Adrenal gland (tissue), 5 donors: ENCODE measurements around the gene ROR2.

ENCODE experiments used
- POLR2A ChIP-seq, 2 donors: fragments of 450-650 bp; IDR thresholded peaks; one replicate each; pipeline ENCODE4 v1.6.1; 2017; ENCODE audit warnings: antibody characterized with exemption in 2 of 2, mild to moderate bottlenecking in 2 of 2, moderate library complexity in 1 of 2
- TF ChIP-seq, protein P1 (sequence below), 6 experiments: fragments of 450-650 bp in 4 of 6; fragments of 200-600 bp in 2 of 6; sonication (generic) in 1 of 6; IDR thresholded peaks; 1 replicate in 5 of 6; 2 replicates in 1 of 6; pipeline versions ENCODE4 v1.5.1 to v1.8.0; 2016 to 2021; ENCODE audit warnings: antibody characterized with exemption in 6 of 6, mild to moderate bottlenecking in 2 of 6, moderate library complexity in 1 of 6
- donor health status: DM: no; HTN: no; CAD: no.

DNA sequence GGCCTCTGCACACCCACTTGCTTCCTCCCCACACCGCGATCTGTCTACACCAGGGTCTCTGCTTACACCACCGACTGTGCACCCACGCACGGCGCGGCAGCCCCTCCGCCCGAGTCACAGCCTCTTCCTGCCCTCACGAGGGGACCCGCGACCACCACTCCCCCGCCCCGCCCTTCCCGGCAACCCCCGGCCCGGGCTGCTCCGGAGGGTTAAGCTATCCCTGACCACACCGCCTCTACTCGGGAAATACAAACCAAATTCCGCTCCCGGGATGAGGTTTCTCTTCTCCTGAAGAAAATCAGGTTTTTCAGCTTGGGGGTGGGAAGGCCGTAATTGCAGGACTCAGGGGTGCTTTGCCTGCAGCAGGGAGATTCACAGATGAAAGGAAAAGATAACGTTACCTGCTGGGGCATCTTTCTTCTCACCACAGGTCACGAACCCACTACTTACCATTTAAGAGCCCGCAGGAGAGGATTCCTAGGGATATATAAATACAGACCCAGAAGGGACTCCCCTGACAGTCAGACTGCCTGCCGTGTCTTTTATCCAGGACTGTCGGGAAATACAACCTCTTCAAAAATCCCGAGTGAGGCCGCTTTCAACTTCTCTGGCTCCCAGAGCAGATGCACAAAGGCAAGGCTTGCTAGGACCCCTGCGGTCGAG lies 63.5 kb downstream of the ROR2 start:
- TF ChIP-seq, protein P1, sequence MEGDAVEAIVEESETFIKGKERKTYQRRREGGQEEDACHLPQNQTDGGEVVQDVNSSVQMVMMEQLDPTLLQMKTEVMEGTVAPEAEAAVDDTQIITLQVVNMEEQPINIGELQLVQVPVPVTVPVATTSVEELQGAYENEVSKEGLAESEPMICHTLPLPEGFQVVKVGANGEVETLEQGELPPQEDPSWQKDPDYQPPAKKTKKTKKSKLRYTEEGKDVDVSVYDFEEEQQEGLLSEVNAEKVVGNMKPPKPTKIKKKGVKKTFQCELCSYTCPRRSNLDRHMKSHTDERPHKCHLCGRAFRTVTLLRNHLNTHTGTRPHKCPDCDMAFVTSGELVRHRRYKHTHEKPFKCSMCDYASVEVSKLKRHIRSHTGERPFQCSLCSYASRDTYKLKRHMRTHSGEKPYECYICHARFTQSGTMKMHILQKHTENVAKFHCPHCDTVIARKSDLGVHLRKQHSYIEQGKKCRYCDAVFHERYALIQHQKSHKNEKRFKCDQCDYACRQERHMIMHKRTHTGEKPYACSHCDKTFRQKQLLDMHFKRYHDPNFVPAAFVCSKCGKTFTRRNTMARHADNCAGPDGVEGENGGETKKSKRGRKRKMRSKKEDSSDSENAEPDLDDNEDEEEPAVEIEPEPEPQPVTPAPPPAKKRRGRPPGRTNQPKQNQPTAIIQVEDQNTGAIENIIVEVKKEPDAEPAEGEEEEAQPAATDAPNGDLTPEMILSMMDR (IDR thresholded peaks at IDR 0.05) = no peak
- no peak for TF ChIP-seq POLR2A (IDR thresholded peaks at IDR 0.05)
